Fibroblast of skin of back (primary cell): ENCODE data around the gene TNS1.
"Not testable (repeated sequence)": the region's sequence is repeated elsewhere in the genome, so short reads cannot be mapped to it uniquely, and the experiment has no call there.

Source experiments
- DNase-seq: peaks from one replicate; pipeline ENCODE4 v3.0.0-alpha.2; 2013

The TNS1 gene

GRCh38 chr2:217827430-217828201 is 175.2 kb downstream of the TNS1 start:
- DNase-seq: no peak

GRCh38 chr2:217826991-217827390 is 175.8 kb downstream of the TNS1 start:
- DNase-seq: no peak

DNA sequence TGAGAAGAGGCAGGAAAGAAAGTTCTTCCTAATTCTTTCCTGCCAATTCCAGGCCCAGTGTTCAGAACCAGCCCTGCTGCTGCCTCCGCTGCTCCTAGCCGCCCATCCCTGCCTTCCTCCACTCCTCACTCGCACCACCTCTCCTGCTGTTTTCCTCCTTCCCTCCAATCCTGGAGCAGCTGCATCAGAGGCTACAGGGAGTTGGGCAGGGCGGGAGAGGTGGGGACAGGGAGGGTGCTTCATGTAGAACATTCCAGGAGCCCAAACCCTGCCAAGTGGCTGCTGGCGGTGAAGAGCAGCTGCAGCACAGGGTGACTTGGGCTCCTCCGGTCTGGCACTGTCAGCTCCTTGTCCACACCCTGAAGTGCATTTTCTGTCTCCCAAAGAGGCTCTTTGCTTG is 176.3 kb downstream of the TNS1 start:
- DNase-seq: no peak

- no peak for DNase-seq
Measured at GRCh38 chr2:217825469-217826235, 177.1 kb downstream of the TNS1 start.

DNA sequence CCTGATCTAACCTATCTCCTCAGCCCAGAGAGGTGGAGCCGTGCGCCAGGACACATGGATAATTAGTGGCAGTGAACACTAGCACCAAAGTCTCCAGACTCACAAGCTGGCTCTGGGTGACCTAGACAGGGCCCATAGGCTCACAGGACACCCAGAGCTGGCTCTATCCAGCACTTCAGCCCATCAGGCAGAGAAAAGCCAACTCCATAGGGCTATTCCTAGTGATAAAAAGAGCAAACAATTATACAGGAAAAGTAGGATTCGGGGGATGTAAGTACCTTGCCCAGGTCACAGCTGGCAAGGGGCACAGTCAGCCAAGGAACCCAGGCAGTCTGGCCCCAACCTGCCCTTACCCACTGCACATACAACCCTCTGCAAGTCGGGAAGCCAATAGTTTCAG is 178.6 kb downstream of the TNS1 start:
- DNase-seq: no peak

- DNase-seq: no peak
Measured at GRCh38 chr2:217823626-217824025, 179.2 kb downstream of the TNS1 start.

DNA sequence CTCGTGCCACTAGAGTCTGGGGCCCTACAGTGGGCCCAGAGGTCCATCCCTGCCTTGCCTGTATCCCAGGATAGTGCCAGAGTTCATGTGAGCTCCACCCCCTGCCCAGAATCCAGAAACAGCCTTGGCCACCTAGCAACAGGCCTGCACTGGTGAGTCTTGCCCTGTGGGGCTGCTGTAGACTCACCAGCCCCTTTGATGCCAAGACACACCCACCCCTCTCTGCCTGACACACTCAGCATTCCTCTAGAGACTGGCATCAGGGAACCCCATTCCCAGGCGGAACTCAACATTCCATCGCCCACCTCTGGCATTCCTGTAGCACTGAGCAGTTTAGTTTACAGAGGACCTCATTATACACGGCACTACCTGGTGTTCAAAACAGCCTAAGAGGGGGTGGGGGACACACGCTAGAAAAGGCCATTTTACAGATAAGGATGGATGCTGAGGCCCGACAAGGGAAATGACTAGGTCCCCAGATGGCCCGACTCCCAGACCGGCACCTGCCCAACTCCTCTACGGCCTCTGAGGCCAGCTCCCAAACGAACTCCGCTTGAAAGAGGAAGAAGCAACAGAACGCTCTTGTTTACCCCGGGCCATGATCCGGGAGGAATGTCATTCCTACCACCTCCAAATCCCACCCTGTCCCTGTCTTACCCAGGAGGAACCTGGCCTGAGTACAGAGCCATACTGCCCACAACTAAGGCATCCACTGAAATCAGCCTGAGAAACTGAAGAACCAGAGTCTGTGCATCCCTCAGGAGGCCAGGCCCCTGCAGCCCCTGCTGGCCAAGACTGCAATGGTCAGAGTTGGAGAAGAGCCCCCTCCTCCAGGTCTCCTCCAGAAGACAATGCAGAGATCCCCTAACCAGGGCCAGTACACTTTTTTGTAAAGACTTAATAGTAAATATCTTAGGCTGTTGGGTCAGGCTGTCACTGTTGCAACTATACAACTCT is 180.2 kb downstream of the TNS1 start:
- DNase-seq: peak; percentile 23

DNA sequence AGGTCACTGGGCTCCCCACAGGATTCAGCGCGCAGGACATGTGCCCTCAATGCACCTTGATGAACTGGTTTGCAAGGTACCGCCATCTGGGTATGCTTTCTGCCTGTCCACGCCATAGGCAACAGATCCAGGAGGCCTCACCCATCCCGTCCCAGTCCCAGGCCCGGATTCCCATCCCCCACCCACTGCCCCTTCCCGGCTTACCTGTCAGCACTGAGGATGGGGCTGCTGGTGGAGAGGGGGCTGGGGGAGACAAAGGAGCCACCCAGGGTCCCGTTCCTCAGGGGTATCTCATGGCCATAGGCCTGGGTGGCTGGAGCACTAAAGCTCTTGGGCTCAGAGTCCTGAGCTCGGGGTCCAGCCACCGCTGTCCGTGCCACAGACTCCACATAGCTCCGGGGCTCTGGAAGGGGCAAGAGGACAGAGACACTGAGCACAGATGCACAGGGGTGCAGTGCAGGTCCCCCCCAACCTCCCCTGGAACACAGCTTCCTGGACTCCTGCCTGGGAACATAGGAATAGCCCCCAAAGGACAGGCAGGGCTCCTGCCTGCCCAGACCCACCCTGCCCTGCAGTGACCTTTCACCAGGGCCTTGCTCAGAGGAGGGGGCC is 181.2 kb downstream of the TNS1 start:
- DNase-seq: no peak

DNA sequence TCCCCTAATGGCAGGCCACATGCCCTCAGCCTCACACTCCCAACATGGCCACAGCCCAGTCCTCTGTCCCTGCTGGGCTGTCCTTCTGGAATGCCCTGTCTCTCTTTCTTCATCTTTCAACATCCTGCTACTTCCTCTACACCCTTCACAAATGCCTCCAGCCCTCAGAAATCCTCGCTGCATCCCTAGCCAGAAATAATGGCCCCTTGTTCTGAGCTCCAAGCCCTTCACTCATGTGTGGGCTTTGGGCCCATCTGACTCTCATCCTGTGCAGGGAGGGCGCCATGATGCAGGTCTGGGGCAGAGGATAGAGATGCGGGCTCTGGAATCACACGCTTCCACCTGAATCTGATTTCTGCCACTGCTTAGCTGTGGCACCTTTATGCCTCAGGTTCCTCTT is 181.9 kb downstream of the TNS1 start:
- no peak for DNase-seq

- no peak for DNase-seq
Measured at GRCh38 chr2:217820091-217820819, 182.5 kb downstream of the TNS1 start.

DNA sequence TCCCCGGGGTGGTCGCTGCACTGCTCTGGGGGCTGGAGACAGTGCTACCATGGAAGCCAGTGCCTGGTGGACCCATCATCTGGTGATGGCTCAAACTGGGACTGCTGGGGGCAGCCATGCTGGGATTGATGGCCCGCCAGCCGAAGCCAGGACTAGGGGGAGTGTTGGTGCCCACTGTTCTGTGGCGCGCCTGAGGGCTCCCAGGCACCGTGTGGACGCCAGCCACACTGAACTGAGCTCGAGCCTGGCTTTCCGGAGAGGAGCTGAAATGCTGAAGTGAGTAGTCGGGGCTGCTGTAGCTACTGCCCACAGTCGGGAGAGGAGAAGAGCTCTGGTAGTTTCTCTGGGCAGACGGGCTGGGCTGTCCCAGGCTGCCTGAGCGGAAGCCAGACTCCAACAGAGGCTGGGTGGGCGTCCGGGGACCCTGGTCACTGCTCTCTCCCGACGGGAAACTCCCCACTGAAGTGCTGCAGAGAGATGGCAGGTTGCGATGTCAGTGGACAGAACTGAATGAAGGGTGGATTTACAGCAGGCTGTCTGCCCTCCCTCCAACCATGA is 184.4 kb downstream of the TNS1 start:
- DNase-seq: no peak

- DNase-seq: no peak
Measured at GRCh38 chr2:217817466-217818292, 185.1 kb downstream of the TNS1 start.

GRCh38 chr2:217816396-217816869 is 186.4 kb downstream of the TNS1 start:
- no peak for DNase-seq

- no peak for DNase-seq
Measured at GRCh38 chr2:217813828-217814227, 189.0 kb downstream of the TNS1 start.

- no peak for DNase-seq
Measured at GRCh38 chr2:217812170-217812569, 190.6 kb downstream of the TNS1 start.

GRCh38 chr2:217810260-217810659 is 192.5 kb downstream of the TNS1 start:
- no peak for DNase-seq

DNA sequence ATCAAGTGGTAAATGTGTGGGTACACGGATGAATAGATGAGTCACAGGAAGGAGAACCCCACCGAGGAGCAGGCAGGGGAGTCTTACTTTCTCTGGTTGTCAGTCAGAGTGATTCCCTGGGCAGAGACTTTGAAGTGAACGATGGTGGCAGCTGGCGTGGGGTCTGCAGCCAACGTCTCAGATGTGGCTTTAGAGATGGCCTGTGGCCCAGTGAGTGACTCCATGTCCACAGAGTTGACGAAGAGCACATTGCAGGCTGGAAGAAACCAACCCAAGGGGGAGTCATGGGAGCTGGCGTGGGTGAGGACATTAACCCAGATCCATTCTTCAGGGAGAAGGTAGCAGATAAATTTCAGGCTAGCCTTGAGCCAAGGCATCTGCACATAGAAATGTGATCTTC is 193.1 kb downstream of the TNS1 start:
- DNase-seq: no peak

GRCh38 chr2:217808967-217809366 is 193.8 kb downstream of the TNS1 start:
- not testable (repeated sequence) for DNase-seq

DNA sequence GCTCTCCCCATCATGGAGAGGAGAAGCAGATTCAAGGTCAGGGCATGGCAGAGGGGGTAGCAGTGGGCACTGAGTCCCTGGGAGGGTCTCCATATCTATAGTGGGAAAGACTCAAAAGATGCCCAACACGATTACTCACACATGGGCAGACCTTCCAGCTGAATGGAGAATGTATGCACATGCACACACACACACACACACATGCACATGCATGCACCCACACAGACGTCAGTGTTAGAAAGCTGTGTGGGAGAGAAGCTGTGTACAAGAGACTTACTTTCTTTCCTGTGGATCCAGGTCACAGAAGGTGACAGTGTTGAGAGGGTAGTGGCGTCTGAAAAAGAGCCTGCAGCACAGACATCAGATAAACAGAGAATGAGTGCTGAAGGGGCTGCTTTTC is 194.5 kb downstream of the TNS1 start:
- DNase-seq: no peak

DNA sequence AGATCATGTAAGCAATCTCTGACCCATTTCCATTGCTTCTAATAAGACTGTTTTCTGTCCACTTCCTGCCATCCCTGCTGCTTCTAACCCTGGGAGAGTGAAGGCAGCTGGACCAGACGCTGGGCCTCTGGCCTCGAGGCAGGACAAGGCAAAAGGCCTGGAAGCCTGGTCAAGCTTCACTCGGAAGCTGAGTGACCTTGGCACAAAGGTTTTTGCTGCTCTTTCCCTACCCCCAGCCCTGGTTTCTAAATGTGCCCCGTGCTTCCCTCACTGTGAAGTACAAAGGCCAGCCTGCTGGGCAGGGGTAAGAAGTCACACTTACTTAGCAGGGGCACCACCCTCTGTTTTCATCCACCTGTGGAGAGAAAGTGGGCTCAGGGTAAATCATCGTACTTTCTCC is 195.0 kb downstream of the TNS1 start:
- DNase-seq: no peak
